AG04449 (cell line): Measurements from ENCODE around the gene GAA.

ENCODE experiments used
- CTCF ChIA-PET: fragments of 350-600 bp; formaldehyde crosslinking; extraction: SDS; loops from one replicate; lab custom pipeline; 2021; ENCODE audit warnings: antibody characterized with exemption; lab: Yijun Ruan, JAX
- POLR2A ChIA-PET: fragments of 400-600, 350-600 bp; formaldehyde crosslinking; extraction: SDS; loops from one replicate; lab custom pipeline; 2020; ENCODE audit warnings: antibody characterized with exemption, inconsistent platforms; lab: Yijun Ruan, JAX
- DNase-seq: peaks from one replicate; pipeline ENCODE4 v3.0.0-alpha.2; 2010; ENCODE audit warnings: low read depth, low spot score
- H3K4me3 ChIP-seq: 2 replicates; pipeline ENCODE4 v1.5.1; 2011; ENCODE audit warnings: low read depth, mild to moderate bottlenecking, control low read depth, low read length
- CTCF ChIP-seq: IDR thresholded peaks from one replicate; pipeline ENCODE4 v1.5.1; 2011; ENCODE audit warnings: mild to moderate bottlenecking, moderate library complexity, low read length, control low read depth, inconsistent platforms; ENCODE audit not compliant: insufficient read depth; ENCODE audit errors: missing control alignments

Gene GAA

GRCh38 chr17:80060644-80061043 lies 40.7 kb upstream of the GAA start:
- no peak for TF ChIP-seq CTCF
- H3K4me3 ChIP-seq = no peak overlapping the region

GRCh38 chr17:80061421-80061820 lies 40.0 kb upstream of the GAA start:
- no peak for TF ChIP-seq CTCF
- no peak overlapping the region for H3K4me3 ChIP-seq
- CTCF ChIA-PET = interaction anchor here (1.0 kb wide), 1 partner anchor 40 kb away, joined by 3 read pairs; the partner anchor contains the start of gene GAA
- POLR2A ChIA-PET = no interaction called here
- no peak for DNase-seq

More at GRCh38 chr17:80060644-80061043, 40.7 kb upstream of the GAA start:
- DNase-seq = no peak
- POLR2A ChIA-PET = no interaction called here
- CTCF ChIA-PET = interaction anchor here (1.4 kb wide), 1 partner anchor 21 kb away, joined by 4 read pairs; no protein-coding TSS in a partner anchor

- no peak for DNase-seq
- no peak overlapping the region for H3K4me3 ChIP-seq
- POLR2A ChIA-PET = no interaction called here
- TF ChIP-seq CTCF = no peak
- CTCF ChIA-PET = interaction anchor here (0.9 to 1.1 kb wide), 2 partner anchors 19 to 55 kb away, joined by 3 to 5 read pairs; no protein-coding TSS in a partner anchor
Observed at GRCh38 chr17:80063830-80064585, 37.4 kb upstream of the GAA start.

GRCh38 chr17:80064696-80065095 lies 36.7 kb upstream of the GAA start:
- CTCF ChIA-PET = interaction anchor here (0.9 to 1.1 kb wide), 2 partner anchors 18 to 56 kb away, joined by 3 to 5 read pairs; no protein-coding TSS in a partner anchor
- no peak for TF ChIP-seq CTCF
- DNase-seq = no peak
- POLR2A ChIA-PET = no interaction called here
- no peak overlapping the region for H3K4me3 ChIP-seq

- CTCF ChIA-PET = interaction anchor here (1.2 kb wide), 1 partner anchor 36 kb away, joined by 4 read pairs; the partner anchor contains the start of gene GAA
- no peak for DNase-seq
- POLR2A ChIA-PET = no interaction called here
Observed at GRCh38 chr17:80065478-80066170, 35.8 kb upstream of the GAA start.

More at GRCh38 chr17:80065478-80066170, 35.8 kb upstream of the GAA start:
- H3K4me3 ChIP-seq = no peak overlapping the region
- TF ChIP-seq CTCF = no peak
